ENCODE results near the gene CEP104.

- no peak for TF ChIP-seq POLR2A (IDR thresholded peaks at IDR 0.05)
- TF ChIP-seq CTCF (IDR thresholded peaks at IDR 0.05) = no peak
- TF ChIP-seq POLR2AphosphoS5 (IDR thresholded peaks at IDR 0.05) = no peak
- no peak for TF ChIP-seq EP300 (IDR thresholded peaks at IDR 0.05)
Observed at GRCh38 chr1:3768811-3769390, 88.1 kb downstream of the CEP104 start.

All from suprapubic skin (tissue), 4 donors.